GM19463 (cell line): ENCODE data around the gene ACBD5.
"Not testable (repeated sequence)": the region's sequence is repeated elsewhere in the genome, so short reads cannot be mapped to it uniquely, and the experiment has no call there.

Experiments
- ATAC-seq: cut with Tn5 transposase; IDR thresholded peaks from one replicate; pipeline ENCODE4 v1.9.1; 2021; ENCODE audit warnings: mild to moderate bottlenecking, moderate library complexity; ENCODE audit not compliant: unreplicated experiment

The ACBD5 gene, protein sequence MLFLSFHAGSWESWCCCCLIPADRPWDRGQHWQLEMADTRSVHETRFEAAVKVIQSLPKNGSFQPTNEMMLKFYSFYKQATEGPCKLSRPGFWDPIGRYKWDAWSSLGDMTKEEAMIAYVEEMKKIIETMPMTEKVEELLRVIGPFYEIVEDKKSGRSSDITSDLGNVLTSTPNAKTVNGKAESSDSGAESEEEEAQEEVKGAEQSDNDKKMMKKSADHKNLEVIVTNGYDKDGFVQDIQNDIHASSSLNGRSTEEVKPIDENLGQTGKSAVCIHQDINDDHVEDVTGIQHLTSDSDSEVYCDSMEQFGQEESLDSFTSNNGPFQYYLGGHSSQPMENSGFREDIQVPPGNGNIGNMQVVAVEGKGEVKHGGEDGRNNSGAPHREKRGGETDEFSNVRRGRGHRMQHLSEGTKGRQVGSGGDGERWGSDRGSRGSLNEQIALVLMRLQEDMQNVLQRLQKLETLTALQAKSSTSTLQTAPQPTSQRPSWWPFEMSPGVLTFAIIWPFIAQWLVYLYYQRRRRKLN

DNA sequence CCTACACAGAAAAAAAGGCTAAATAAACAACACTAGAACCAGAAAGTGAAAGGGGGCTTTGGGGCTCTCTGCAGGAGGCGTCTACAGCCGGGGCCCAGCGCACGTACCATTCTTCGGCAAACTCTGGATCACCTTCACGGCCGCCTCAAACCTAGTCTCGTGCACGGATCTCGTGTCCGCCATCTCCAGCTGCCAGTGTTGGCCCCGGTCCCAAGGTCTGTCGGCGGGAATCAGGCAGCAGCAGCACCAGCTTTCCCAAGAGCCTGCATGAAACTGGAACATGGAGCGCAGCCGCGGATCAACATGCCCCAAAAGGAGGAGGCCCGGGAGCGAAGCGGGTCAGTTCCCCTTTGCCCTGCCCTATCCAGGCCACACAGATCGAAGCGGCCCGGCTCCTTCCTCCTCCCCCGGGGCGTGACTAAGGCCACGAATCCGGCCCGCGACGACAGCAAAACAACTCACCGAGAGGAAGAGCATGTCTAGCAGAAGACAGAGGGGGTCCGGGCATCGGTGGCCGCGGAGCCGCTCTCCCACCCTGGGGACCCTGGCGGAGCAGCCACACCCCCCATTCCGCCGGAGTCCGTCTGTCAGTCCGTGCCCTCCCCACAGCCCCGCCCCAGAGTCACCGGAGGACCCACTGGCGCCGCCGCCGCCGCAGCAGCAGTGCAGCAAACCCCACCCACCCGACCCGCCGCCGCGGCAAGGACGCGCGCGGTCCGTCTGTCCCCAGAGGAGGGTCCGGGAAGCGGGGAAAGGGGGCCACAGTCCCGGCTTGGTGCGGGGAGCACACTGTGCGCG is at the start of gene ACBD5:
ACBD5 (minus strand) TSS at position 586 of the 798 bp plus-strand sequence; CDS start at position 477, 109 bp downstream.
- peak; percentile 47 for ATAC-seq

GRCh38 chr10:27285093-27285492 is 44.5 kb upstream of the ACBD5 start:
- ATAC-seq: no peak

- no peak for ATAC-seq
These were observed 36.0 kb upstream of the ACBD5 start for GRCh38 chr10:27276581-27276980.

DNA sequence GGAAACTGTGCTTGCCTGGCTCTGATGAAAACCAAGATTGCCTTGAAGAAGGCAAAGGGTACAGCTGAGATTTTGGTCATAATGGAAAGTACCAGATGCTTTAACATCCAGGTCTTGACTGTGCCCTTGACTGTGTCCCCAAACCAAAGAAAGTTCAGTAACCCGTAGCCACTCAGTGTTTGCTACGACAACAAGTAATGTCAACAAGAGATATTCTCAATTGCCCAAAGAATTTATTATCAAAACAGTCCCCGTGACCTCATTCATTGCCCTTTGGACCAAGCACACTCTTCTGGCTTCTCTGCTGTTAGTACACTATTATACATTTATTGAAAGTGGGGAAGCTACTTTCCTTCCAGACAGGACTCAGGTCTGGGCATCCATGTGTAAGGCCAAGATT is 25.4 kb upstream of the ACBD5 start:
- ATAC-seq: not testable (repeated sequence)

DNA sequence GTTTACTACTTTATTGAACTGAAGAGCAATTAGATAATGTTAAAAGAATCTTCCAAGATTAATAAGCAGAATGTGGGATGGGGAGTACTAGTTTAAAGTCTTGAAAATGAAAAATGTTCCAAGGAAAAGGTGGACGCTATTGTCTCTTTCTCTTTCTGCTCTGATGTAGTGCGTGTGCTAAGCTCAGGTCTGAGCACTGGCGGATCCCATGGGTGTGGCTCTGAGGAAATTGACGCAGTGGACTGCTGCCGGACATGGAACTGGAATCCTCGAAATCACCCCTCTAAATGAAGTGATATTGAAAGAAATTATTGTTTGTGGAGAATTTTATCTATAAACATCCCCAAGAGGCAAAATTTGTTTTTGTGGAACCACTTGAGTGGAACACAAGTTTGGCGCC is 22.2 kb upstream of the ACBD5 start:
- not testable (repeated sequence) for ATAC-seq

GRCh38 chr10:27258838-27259812 is 18.5 kb upstream of the ACBD5 start:
- ATAC-seq: peak; percentile 66

GRCh38 chr10:27258492-27258837 is 17.9 kb upstream of the ACBD5 start:
- no peak for ATAC-seq

DNA sequence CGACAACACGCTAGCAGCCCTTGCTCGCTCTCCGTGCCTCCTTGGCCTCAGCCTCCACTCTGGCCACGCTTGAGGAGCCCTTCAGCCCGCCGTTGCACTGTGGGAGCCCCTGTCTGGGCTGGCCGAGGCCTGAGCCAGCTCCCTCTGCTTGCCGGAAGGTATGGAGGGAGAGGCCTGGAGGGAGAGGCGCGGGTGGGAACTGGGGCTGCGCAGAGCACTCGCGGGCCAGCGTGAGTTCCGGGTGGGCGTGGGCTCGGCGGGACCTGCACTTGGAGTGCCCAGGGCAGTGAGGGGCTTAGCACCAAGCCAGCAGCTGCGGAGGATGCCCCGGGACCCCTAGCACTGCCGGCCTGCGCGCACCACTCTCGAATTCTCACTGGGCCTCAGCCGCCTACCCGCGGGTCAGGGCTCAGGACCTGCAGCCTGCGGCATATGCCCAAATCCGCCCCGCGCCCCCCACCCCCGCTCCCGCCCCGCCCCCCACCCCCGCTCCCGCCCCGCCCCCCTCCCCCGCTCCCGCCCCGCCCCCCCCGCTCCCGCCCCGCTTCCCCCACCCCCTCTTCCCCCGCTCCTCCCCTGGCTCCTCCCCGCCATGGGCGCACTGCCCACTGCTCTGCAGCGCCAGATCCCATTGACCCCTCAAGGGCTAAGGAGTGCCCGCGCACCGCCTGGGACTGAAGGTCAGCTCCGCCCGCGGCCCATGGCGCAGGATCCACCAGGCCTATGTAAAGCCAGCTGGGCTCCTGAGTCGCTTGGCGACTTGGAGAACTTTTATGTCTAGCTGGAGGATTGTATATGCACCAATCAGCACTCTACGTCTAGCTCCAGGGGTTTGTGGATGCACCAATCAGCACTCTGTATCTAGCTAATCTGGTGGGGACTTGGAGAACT is 15.9 kb upstream of the ACBD5 start:
- ATAC-seq: no peak

- no peak for ATAC-seq
These were observed 13.0 kb upstream of the ACBD5 start for GRCh38 chr10:27253576-27253975.

DNA sequence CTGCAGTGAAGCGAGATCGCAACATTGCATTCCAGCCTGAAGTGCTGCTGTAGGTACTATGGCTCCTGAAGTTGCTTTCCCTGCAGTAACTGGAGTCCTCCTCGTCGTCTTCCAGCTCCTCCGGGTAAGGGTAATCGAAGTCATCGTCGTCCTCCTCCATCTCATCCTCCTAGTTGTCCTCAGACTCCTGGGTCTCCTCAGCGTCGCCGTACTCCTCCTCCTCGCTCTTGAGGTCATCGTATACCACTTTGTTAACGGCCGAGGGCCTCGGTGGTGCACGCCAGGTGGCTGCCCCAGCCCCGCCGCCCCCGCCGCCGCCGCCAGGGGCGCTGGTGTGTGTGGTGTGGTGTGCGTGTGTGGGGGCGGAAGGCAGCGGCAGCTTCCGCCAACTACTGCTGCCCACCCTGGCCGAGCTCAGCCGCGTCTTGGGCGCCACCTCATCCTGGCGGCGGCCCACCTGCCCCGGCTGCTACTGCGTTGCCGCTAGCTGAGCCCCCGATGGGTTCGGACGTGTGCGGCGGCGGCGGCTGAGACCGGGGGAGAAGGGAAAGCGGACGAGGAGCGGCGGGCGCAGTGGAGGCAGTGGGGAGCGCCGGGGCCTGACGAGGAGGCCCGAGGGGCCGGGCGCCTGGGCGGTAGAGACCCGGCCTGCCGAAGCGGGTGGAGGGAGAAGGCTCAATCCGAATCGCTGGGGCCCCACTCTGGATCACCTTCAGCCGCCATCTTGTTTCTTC is 11.8 kb upstream of the ACBD5 start:
- ATAC-seq: peak; percentile 98

DNA sequence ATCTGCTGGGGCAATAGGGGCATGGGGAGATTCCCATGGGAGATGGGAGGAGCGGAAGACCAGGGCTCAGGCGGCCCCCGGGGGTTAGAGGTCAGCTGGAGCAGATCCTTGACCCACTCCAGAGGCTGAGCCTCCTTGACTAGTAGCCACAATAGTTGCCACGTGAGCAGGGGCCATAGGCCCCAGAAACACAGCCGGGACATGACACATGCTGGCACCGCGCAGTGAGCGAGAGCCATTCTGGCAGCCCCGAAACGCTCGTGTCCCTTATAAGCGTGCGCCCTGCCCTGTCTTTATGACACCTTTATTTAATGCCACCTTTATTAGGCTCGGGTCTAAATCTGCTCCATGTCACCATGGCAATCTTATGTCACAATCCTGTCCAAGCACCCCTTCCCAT is 11.0 kb upstream of the ACBD5 start:
- ATAC-seq: no peak

DNA sequence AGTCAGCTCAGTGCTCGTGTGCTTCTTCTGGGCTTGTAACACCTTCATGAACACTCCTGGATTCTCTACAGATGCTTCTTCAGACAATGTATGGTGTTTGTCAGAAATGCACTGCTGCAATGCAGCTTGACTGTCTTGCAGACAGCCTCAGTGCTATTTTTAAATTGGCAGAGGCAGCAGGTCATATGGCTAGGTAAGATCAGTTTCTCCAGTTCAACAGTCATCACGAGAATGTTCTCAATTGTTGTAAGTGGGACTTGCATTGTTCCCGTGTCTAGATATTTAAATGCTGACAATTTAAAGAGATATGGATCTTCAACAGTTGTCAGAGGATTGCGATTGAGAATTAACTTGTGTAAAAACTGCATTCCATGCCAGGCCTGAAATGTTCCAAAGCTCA is 7.6 kb upstream of the ACBD5 start:
- ATAC-seq: no peak

GRCh38 chr10:27247441-27247840 is 6.8 kb upstream of the ACBD5 start:
- no peak for ATAC-seq

- no peak for ATAC-seq
These were observed 6.4 kb upstream of the ACBD5 start for GRCh38 chr10:27247006-27247405.

DNA sequence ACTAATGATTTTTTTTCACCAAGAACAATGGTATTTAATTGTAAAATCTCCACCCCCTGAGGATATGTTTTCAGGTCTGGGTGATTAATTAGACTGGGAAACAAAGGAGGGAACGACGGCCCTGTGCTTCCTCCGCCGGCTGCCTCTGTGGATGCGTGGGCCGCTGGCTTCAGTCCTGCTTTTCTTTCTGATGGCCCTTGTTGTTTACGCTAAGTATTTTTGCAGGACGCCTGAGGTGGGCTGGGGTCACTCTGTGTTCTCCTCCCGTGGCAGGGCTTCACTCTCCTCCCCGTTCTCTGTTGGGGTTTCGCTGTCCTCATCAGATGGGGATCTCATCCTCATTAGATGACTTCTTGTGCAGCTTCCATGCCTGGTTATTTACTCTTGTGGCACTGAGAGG is 5.2 kb upstream of the ACBD5 start:
- no peak for ATAC-seq

DNA sequence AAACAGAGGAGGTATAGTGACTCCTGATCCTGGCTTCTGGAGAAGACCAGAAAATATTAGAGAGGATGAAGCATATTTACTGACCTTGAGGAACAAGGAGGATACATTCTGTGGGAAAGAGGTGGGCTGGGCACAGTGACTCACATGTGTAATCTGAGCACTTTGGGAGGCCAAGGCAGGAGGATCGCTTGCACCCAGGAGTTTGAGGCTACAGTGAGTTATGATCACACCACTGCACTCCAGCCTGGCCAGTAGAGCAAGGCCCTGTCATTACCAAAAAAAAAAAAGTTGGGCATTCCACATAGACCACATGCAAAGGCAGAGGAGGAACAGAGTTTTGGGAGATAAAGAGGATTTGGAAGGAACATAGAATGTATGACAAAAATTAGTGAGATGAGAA is 4.4 kb upstream of the ACBD5 start:
- no peak for ATAC-seq

GRCh38 chr10:27242951-27243551 is 2.5 kb upstream of the ACBD5 start:
- ATAC-seq: peak; percentile 33

DNA sequence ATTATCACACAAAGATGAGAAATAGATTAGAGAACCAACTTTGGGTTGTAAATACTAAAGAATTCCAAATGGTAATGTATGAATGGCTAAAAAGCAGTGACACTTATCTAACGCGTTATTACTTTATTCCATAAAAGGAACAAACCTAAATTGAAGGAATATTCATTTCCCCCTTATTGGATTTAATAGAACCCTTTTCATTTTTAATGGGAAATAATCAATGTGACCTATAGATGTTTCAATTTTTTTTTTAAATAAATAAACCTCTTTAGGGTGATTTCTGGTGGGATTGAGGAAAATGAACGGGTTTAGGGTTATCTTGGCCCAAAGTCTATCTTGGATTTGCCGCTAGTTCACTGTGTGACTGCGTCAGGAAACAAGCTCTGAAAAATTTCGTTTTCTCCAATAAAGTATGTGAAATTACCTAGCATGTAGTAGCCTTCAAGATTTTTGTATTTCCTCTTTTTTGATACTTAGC is 1.9 kb upstream of the ACBD5 start:
- no peak for ATAC-seq
